Aorta (tissue), 5 donors: ENCODE measurements around the gene ZBTB7C. TPM values are rescaled to one million over a fixed set of nuclear protein-coding genes. Genes with fewer than 3 reads are reported as not detected.

Experiments
- ATAC-seq: fragments of 200-7000 bp; cut with Tn5 transposase; one replicate; pipeline ENCODE4 v1.9.1; 2022; ENCODE audit warnings: moderate library complexity; ENCODE audit not compliant: low FRiP score
- DNase-seq, 2 donors: peaks; one replicate each; pipeline ENCODE4 v3.0.0-alpha.2; 2020
- H3K27ac ChIP-seq, 2 donors: one replicate each; pipeline ENCODE4 v1.5.1; 2013; ENCODE audit warnings: low read length in 2 of 2, mild to moderate bottlenecking in 2 of 2, moderate library complexity in 2 of 2, control low read depth in 1 of 2, inconsistent platforms in 1 of 2, low read depth in 1 of 2
- H3K27me3 ChIP-seq, 2 donors: one replicate each; pipeline ENCODE4 v1.6.1; 2013; ENCODE audit warnings: control low read depth in 1 of 2, low read length in 1 of 2, mild to moderate bottlenecking in 1 of 2, moderate library complexity in 1 of 2; ENCODE audit not compliant: insufficient read depth in 2 of 2, control insufficient read depth in 1 of 2
- H3K36me3 ChIP-seq, 2 donors: one replicate each; pipeline ENCODE4 v1.6.1; 2013; ENCODE audit warnings: control low read depth in 1 of 2, low read length in 1 of 2, mild to moderate bottlenecking in 1 of 2; ENCODE audit not compliant: insufficient read depth in 2 of 2, control insufficient read depth in 1 of 2
- H3K4me1 ChIP-seq, 2 donors: one replicate each; pipeline ENCODE4 v1.6.1; 2013; ENCODE audit warnings: low read length in 2 of 2, control low read depth in 1 of 2, mild to moderate bottlenecking in 1 of 2, moderate library complexity in 1 of 2; ENCODE audit not compliant: insufficient read depth in 2 of 2, control insufficient read depth in 1 of 2
- H3K4me3 ChIP-seq, 2 donors: one replicate each; pipeline ENCODE4 v1.5.1; 2013; ENCODE audit warnings: low read length in 2 of 2, control low read depth in 1 of 2, mild to moderate bottlenecking in 1 of 2
- H3K9me3 ChIP-seq: one replicate; pipeline ENCODE4 v1.6.1; 2013; ENCODE audit warnings: mild to moderate bottlenecking, low read length; ENCODE audit not compliant: control insufficient read depth
- WGBS, 2 donors: extraction: QIAGEN DNeasy Blood & Tissue Kit; methylation state at CpG; one replicate each; pipeline ENCODE4 v1.1.7; 2013; 5-methylcytosine and 5-hydroxymethylcytosine counted together
- intact Hi-C, 2 donors: fragments of 100-400 bp; cut with DNase I; formaldehyde crosslinking; loops; one replicate each; pipeline versions ENCODE4 v1.14.2 to v1.15.0; 2022
- polyA plus RNA-seq, 2 donors: library from polyadenylated mRNA; stranded (reverse); fragments of 200-250 nt; gene quantifications; one replicate each; pipeline ENCODE4 v1.2.3, GENCODE V29; 2013
- total RNA-seq, 2 donors: library from RNA; stranded (reverse); fragmentation: NEBNext Ultra II Directional; extraction: Animal tissue kit (Norgen Biotek cat#: 25700); gene quantifications; one replicate each; pipeline ENCODE4 v1.2.1, GENCODE V29; 2021
- donor health status: healthy with polysubstance abuse.
- donor health status: Bipolar disorder and iron deficiency.
- donor health status: DM: no; HTN: no; CAD: no.
- donor health status: DM: no; HTN: no; CAD: no.
- donor health status: DM: yes; HTN: yes; CAD: no.

ZBTB7C gene
- total and polyA plus RNA-seq, 4 donors = 0.69 to 22.4 (median 10.0) TPM

DNA sequence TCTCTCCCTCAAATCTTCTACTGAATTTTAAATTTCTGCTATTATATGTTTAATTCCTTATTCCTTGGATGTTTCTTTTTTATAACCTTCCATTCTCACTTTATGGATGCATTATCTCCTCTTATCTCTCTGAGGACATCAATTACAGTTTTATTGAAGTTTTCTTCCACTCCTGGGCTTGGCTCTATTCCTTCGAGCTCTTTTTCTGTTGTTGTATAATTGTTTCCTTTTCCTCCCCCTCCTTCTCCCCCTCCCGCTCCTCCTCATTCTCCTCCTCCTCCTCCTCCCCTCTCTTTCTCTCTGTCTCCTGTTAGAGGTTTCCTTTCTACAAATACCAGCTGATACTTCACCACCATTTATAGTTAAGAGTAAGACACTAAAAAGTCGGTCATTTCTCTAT, 209.8 kb downstream of the ZBTB7C start:
- ATAC-seq = no peak
- Histone ChIP-seq H3K36me3 (no peaks in the 10 kb centered on the region), H3K9me3 (no peaks in the 10 kb centered on the region), H3K4me3 (no peak overlapping the region), H3K27me3 (no peaks in the 10 kb centered on the region), H3K4me1 (no peaks in the 10 kb centered on the region), H3K27ac (no peak overlapping the region)
- WGBS, 2 donors = 42 to 50% methylated on average over 3 of the region's 3 CpGs
- intact Hi-C loops = no loop called here
- no peak for DNase-seq

DNA sequence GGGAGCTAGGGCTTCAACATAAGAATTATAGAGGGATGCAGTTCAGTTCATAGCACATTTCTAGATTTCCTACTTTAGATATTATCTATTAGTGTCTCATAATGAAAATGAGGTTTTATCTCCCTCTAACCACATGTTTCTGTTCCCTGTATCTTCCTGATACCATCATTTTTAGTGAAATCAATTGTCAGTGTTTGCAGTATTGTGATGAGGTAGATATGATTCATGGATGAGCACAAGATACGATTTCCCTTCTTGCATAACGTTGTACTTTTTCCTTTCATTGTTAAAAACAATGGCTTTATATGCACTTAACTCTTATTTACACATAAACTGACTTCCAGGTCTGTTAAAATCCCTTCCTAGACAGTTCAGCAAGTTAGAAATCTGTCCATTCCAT, 211.4 kb downstream of the ZBTB7C start:
- Histone ChIP-seq H3K27me3 (no peaks in the 10 kb centered on the region), H3K27ac (no peak overlapping the region), H3K9me3 (no peaks in the 10 kb centered on the region), H3K4me3 (no peak overlapping the region), H3K4me1 (no peaks in the 10 kb centered on the region), H3K36me3 (no peaks in the 10 kb centered on the region)
- ATAC-seq (no peak), DNase-seq (no peak)
- intact Hi-C loops = no loop called here
- 96 to 97% methylated on average over 2 of the region's 2 CpGs for WGBS, 2 donors

DNA sequence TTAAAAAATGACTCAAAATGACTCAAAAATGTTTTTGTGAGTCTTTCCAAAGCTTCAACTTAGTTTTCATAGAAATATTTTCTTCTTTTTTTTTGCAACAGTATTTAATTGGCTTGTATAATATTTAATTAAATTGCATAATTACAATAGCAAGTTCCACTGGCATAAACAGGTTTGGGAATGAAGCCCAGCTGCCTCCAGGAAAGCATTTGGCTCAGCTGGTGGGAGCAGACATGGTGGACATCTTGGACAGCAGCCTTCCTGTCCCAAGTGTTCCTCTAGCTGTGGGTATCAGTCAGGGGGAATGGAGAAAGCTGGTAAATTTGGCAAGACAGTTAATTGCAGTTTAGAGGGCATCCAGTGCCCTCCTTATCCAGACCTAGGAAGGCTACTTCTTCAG, 213.4 kb downstream of the ZBTB7C start:
- Histone ChIP-seq H3K27ac (no peak overlapping the region), H3K36me3 (no peaks in the 10 kb centered on the region), H3K9me3 (no peaks in the 10 kb centered on the region), H3K4me3 (no peak overlapping the region), H3K4me1 (no peaks in the 10 kb centered on the region), H3K27me3 (no peaks in the 10 kb centered on the region)
- DNase-seq (no peak), ATAC-seq (no peak)
- intact Hi-C loops = no loop called here

DNA sequence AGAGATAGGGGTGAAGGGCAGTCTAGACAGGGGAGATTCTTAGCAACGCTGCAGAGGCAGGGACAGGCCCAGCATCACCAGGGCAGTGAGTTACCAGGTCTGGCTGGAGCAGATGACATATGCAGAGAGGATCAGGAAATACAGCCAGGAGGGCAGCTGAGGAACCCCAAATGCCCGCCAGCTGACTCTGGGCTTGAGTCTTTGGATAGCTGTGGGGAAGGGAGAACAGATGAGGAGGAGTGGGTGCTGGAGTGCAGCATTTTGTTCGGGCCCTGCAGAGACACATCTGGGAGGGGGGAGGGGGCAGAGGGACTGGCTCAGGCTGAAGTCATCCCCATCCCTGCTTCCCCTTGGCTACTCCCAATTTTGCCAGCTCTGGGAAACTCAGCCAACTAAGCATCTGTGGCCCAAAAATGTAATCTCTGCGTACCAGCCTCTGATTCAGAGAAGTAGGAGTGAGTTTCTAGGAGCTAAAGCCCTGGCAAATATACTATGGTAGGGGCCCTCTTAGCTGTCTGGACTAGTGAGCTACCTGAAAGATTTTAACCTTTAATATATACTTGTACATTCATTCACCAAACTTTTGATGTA, 214.5 kb downstream of the ZBTB7C start:
- Histone ChIP-seq H3K9me3 (no peaks in the 10 kb centered on the region), H3K27ac (no peak overlapping the region), H3K4me3 (no peak overlapping the region), H3K27me3 (no peaks in the 10 kb centered on the region), H3K36me3 (no peaks in the 10 kb centered on the region), H3K4me1 (no peaks in the 10 kb centered on the region)
- ATAC-seq (no peak), DNase-seq (no peak)
- 11 to 16% methylated on average over 4 of the region's 4 CpGs for WGBS, 2 donors
- intact Hi-C loops = no loop called here

DNA sequence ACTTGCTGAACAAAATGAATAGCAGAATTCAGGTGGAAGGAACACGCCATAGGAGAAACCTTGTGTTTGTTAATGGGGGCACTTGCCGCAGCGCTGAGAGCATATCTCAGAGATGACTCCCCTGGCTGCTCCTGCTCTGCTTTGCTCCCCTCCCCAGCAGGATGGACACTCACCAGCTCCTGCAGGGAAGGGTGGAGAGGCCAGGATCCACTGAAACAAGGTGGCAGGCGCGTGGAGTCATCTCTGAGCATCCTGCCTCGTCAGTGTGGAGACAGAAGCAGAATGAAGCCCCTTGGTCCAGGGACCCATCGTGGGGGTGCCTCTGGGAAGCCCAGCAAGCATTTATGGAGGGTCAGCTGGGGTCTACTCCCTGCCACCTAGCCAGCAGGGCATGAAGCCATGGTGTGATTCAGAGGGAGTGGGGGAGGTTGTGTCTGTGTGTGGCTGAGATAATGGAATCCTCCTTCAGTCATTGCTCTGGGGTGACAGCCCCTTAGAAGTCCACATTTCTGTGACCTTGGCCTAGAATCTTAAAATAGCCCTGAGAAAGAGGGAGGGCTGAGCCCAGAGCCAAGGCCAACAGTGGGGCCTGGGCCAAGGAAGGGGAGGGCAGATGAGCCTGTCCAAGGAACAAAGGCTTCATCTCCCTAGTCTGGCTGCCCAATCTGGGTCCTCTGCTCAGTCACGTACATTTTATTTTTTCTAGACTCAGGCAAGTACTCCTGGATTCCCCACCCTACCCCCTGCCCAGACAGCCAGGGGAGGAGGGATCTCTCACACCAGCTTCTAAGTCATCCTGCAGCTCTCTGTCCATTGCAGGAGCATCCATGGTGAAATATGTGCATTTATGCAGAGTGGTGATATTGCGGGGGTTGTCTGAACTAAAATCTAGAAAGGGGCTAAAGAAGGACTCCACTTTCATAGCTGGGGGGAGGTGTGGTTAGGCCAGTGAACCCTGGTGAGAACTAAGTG, 215.4 kb downstream of the ZBTB7C start:
- 68 to 71% methylated on average over 9 of the region's 9 CpGs for WGBS, 2 donors
- DNase-seq = peak in 1 of 2 donors; percentile 59

DNA sequence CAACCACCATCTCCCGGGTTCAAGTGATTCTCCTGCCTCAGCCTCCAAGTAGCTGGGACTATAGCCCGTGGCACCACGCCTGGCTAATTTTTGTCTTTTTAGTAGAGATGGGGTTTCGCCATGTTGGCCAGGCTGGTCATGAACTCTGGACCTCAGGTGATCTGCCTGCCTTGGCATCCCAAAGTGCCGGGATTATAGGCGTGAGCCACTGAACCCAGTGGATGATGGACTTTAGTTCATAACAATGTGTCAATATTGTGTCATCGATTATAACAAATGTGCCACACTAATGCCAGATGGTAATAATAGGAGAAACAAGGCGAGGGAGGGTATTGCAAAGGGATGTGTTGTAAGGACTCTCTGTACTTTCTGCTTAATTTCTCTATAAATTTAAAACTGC, 216.6 kb downstream of the ZBTB7C start:
- no peak overlapping the region for H3K4me3 ChIP-seq
- no peak for DNase-seq
- H3K27ac ChIP-seq = no peak overlapping the region
- H3K36me3 ChIP-seq = no peaks in the 10 kb centered on the region
- H3K9me3 ChIP-seq = no peaks in the 10 kb centered on the region
- no peak for ATAC-seq
- intact Hi-C loops = no loop called here
- H3K4me1 ChIP-seq = no peaks in the 10 kb centered on the region
- 96% methylated on average over 8 of the region's 8 CpGs for WGBS, 2 donors
- H3K27me3 ChIP-seq = no peaks in the 10 kb centered on the region

More for the DNA sequence above, 215.4 kb downstream of the ZBTB7C start:
- Histone ChIP-seq H3K36me3 (no peaks in the 10 kb centered on the region), H3K27ac (no peak overlapping the region), H3K9me3 (no peaks in the 10 kb centered on the region), H3K27me3 (no peaks in the 10 kb centered on the region), H3K4me3 (no peak overlapping the region), H3K4me1 (no peaks in the 10 kb centered on the region)
- intact Hi-C loops = no loop called here
- ATAC-seq = peak; percentile 57

DNA sequence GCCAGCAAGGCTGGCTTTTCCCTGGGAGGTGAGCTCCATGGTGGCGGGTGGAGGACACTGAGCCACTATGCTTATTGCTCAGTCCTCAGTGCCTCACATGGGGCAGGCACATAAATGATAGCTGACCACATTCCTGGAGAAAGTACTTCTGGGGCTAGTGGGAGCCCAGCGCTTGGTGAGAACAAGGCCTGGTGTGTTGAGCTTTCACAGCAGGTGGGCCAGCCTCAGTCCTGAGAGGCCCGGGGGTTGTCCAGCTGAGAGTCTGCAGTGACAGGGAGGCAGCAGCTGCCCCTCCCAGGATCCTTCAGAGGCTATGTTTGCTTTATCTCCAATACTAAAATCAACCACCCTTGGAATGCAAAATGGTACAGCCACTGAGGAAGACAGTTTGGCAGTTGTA, 217.7 kb downstream of the ZBTB7C start:
- Histone ChIP-seq H3K4me3 (no peak overlapping the region), H3K36me3 (no peaks in the 10 kb centered on the region), H3K27ac (no peak overlapping the region), H3K4me1 (no peaks in the 10 kb centered on the region), H3K27me3 (no peaks in the 10 kb centered on the region), H3K9me3 (no peaks in the 10 kb centered on the region)
- 85 to 87% methylated on average over 3 of the region's 3 CpGs for WGBS, 2 donors
- no peak for ATAC-seq
- intact Hi-C loops = no loop called here
- DNase-seq = no peak

DNA sequence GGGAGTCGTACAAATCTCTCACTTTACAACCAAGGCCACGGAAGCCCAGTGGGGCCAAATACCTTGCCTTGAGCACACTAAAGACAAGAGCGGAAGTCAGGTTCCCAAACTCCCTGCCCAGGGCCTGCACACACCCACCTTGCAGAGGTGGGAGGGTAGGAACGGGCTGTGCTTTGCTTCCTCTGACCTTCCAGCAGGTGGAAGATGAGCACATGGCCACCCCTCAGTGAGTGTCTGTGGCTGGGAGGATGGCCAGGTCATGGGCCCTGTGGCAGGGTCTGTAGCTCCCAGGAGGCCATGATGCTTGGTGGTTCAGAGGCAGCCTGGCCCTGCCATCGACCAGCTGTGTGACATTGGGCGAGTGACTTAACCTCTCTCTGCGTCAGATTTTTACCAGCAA, 218.2 kb downstream of the ZBTB7C start:
- ATAC-seq = no peak
- no peaks in the 10 kb centered on the region for H3K4me1 ChIP-seq
- H3K4me3 ChIP-seq = no peak overlapping the region
- no peak for DNase-seq
- H3K27me3 ChIP-seq = no peaks in the 10 kb centered on the region
- no peaks in the 10 kb centered on the region for H3K9me3 ChIP-seq
- H3K27ac ChIP-seq = no peak overlapping the region
- no peaks in the 10 kb centered on the region for H3K36me3 ChIP-seq
- WGBS, 2 donors = 80 to 97% methylated on average over 7 of the region's 7 CpGs
- intact Hi-C loops = no loop called here

DNA sequence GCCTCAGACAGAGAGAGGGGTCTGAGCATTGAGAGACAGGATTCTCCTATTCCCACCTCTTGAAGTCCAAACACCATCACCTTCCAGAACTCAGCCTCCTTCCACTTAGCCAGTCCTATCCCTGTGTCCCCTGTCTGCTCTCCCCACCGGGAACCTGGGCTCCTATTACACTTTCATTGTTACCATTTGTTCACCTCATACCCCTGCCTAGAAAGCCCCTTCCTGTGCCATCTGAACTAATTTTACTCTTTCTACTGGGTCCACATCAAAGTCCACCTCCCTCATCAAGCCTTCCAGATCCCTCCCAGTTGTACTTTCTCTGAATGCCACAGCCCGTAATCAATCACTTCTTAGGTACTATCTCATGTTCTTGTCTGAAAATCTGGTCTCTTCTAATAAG, 220.6 kb downstream of the ZBTB7C start:
- Histone ChIP-seq H3K36me3 (peaks cover 0 to 2% of the 10 kb centered on the region in 2 donors), H3K4me3 (no peak overlapping the region), H3K9me3 (no peaks in the 10 kb centered on the region), H3K27me3 (no peaks in the 10 kb centered on the region), H3K27ac (no peak overlapping the region), H3K4me1 (no peaks in the 10 kb centered on the region)
- intact Hi-C loops = no loop called here
- 93 to 98% methylated on average over 2 of the region's 2 CpGs for WGBS, 2 donors
- no peak for DNase-seq
- no peak for ATAC-seq
